GM21360 (cell line): ENCODE data around the gene NCBP2L.
"Not testable (repeated sequence)": the region's sequence is repeated elsewhere in the genome, so short reads cannot be mapped to it uniquely, and the experiment has no call there.

Experiments
- ATAC-seq: cut with Tn5 transposase; IDR thresholded peaks from one replicate; pipeline ENCODE4 v1.9.1; 2021; ENCODE audit warnings: mild to moderate bottlenecking, moderate library complexity; ENCODE audit not compliant: unreplicated experiment

The NCBP2L gene

DNA sequence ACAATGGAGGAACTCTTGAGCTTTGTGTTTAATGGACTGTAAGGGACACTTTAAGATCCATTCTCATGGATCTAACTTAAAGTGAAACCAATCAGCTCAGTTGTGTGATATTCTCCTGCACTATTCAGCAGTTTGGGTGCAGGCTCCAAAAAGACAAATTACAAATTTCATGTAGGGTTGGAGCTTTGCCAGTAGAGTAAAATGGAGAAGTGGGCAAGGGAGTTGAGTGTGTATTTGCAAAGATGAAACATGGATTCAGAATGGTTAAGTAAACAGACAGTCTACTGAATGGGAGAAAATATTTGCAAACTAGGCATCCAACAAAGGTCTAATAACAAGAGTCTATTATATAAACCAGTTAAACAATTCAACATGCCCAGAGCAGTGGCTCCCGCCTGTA lies 26.9 kb downstream of the NCBP2L start:
- ATAC-seq: no peak

DNA sequence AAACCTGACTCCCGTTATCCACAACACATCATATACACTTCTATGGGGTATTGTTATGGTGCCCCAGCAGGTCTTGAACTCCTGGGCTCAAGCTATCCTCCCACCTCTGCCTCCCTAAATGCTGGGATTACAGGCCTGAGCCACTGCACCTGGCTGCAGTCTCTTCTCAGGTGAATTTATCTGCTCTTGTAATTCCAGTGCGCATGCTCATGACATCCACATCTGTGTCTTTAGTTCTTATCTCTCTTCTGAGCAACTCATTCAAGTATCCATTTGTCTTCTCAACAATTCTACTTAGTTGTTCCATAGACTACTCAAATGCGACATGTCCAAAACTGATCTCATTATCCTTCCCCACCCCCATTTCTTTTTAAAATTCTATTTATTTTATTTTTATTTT lies 27.6 kb downstream of the NCBP2L start:
- no peak for ATAC-seq

DNA sequence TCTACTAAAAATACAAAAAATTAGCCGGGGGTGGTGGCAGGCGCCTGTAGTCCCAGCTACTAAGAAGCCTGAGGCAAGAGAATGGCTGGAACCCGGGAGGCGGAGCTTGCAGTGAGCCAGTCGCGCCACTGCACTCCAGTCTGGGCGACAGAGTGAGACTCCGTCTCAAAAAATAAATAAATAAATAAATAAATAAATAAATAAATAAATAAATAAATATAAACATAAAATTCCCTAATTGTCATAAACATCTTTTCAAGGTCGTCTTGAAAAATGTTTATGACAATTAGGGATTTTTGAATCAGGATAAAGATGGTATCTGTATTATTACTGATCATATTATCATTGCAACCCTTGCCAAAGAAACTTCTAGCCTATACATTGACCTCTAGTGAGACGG lies 32.5 kb downstream of the NCBP2L start:
- ATAC-seq: not testable (repeated sequence)

DNA sequence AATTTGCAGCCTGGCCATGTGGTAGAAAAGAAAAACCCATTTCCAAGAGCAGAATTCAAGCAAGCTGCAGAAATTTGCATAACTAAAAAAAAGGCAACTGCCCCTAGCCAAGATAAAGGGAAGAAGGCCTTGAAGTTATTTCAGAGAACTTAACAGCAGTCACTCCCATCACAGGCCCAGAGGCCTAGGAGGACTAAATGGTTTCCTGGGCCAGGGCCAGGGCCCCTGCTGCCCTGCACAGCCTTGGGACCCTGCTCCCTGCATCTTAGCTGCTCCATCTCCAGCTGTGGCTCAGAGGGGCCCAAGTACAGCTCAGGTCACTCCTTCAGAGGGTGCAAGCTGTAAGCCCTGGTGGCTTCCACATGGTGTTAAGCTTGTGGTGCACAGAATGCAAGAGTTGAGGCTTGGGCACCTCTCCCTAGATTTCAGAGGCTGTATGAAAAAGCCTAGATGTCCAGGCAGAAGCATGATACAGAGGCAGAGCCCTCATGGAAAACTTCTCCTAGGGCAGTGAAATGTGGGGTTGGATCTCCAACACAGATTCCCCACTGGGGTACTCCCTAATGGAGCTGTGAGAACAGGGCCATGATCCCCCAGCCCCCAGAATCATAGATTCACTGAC lies 41.5 kb downstream of the NCBP2L start:
- no peak for ATAC-seq

DNA sequence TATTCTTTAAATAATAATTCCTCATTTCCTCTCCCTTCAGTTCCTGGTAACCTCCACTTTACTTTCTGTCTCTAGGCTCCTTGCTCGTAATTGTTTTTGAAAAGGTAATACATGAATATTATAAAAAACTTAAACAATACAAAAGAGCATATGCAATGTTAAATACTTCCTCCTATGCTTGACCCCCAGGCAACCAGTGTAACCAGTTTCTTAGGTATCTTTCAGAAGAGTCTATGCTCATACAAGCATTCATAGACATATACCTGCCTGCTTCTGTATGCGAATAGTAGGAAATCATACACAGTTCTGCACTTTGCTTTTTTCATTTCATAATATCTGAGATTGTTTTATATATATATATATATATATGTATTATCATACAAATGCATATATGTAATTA lies 45.5 kb downstream of the NCBP2L start:
- no peak for ATAC-seq

DNA sequence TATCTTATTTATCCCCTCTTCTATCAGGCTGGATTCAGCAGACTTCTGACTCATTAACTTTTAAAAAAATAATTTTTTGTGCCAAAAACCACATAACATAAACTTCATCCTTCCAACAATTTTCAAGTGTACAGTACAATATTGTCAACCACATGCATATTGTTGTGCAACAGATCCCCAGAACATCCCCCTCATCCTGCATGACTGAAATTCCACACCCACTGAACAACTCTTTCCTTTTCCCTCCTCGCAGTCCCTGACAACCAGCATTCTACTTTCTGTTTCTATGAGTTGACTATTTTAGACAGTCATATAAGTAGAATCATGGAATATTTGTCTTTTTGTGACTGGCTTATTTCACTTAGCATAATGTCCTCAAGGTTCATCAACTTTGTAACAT lies 45.9 kb downstream of the NCBP2L start:
- ATAC-seq: no peak

DNA sequence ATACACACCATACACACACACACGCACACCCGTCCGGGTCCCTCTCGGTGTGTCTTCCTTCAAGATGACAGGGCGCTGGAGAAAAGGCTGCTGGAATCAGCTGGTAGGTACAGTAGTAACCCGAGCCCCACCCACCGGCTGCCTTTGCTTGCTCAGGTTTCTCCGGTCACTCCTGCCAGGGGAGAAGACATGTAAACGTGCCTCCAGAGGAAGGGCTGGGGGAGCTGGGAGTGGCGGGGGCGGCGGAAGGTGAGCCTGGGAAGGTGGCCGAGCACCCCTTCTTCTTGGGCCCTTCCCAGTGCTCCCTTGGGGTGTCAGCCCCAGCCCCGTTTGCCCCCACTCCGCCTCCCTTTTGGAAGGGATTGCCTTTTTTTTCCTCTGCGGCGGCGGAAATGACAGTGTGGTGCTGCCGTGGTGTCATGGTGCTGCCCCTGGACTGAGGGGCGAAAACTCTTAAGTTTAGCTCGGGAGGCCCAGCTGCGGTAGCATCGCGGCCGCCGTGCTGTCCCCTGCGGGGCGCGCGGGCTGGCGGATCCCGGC lies 48.2 kb downstream of the NCBP2L start, which contains the start of gene MID2:
Gene MID2, plus strand, starts transcription at position 169 of the 540 bp plus-strand sequence. CDS start 561 bp downstream, outside the sequence.
- peak; percentile 14 for ATAC-seq

DNA sequence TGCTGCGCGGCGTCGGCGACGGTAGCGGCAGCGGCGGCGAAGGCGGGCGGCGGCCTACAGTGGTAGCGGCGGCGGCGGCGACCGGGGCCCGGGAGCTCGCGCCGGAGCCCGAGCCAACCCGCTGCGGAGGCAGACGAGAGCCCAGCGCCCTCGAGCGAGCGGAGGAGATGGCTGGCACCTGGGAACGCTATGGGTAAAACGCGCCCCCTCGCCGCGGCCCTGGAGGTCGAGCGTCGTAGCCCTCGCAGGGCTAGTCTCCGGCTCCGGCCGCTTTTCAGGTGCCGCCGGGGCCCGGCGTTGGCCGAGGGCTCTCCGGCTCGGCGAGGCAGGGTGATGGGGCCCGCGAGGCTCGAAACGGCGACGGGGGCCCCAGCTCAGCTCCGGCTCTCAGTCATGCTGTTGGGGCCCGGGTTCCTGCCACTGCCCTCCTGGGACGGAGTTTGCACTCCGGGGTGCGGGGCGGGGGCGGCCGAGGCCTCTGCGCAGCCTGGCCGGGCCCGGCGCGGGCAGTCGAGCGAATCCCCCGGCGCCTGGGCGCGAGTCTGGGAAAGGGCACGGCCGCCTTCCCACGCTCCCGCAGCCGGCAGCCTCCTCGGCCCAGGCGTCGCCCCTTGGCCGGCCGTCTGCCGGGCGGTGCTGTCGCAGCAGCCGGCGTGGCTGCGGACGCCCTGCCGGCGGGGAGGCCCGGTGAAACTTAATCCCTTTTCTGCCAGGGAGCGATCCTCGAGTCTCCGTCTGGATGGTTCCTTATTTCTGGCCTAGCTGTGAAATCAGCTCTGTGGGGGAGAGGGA lies 48.9 kb downstream of the NCBP2L start:
- ATAC-seq: peak; percentile 47

DNA sequence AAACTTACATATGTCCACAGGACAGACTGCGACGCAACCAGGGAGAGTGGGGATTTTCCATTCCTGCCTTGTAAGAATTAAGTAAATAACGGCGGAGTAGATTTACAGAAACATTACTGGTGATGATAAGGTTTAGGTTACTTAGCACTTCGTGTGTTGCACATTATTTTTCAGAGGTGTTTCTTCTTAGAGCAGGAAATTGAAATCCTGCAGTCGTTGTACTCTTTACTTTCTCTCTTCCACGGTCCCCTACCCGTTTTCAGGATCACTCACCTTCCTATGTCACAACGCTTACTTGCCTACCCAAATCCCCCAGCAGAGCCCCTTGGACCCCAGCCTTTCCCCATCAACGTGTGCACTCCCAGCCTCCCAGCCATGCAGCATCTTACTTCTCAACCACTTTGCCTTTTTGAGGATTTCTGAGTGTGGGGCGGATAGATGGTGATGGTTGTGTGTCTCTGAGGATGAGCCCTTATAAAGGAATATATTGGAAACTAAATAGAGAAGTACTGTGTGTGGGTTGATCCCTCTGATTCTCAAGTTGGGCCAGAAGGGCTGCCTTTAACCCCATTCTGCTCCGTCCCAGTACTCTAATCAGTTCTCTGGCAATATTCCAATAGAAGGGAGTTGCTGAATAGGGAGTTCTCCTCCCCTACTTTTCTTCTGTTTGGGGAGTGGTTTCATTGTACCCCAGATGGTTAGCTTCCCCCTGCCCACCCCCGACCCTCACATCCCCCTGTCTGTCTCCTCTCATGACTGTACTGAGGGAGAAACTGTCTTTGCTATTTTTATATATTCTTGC lies 49.7 kb downstream of the NCBP2L start:
- no peak for ATAC-seq

DNA sequence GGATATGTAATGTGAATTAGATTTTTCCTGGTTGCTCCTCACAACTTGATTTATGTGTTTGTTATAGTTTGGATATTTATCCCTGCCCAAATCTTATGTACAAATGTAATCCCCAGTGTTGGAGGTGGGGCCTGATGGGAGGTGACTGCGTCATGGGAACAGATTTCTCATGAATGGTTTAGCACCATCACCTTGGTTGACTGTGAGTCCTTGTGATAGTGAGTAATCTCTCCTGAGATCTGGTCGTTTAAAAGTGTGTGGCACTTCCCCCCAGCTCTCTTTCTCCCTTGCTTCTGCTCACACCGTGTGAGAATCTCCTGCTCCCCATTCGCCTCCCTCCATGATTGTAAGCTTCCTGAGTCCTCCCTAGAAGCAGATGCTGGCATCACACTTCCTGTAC lies 50.3 kb downstream of the NCBP2L start:
- no peak for ATAC-seq

DNA sequence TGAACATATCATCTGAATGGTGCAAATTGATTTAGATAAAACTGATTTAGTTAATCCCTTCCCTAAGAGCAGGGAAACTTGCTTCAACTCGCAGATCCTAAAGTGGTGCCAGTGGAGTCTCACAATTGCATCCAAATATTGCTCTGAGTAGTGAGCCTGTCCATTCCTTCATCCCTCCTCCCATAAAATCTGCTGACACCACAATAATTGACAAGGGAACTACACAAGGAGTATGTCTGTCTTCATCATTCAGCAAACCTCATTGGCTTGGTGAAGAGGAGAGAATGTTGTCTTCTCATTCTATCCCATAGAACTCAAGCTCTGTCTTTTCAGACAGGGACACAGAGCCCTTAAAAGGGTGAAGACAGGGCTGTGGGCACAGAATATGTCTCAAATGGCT lies 52.3 kb downstream of the NCBP2L start:
- no peak for ATAC-seq

DNA sequence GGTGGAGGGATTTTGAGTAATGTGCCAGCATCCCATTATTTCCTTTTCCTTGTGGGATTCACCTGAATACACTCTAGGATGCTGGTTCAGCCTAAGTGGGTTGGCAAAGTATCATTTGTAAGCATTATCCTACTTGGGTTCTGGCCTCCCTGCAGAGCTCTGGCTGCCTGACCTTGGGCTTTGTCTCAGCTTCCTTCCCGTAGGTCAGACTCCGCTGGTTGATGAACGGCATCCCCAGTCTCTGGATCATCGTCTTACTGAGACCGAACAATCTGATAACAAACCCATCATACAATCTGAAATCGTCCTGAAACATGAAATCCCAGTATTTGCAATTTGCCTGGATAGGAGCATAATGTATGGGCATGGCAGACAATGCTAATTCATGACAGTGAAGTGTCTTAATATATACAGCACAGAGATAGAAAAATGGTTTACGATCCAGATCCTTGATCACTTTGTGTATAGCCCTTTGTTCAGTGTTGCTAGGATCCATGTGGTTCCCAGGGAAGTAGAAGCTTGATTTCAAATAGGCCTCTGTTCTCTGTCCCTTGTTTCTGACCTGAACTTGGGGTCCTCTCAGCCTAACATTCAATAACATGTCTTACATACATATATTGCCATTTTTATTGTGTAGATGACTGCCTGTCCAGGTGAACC lies 53.7 kb downstream of the NCBP2L start:
- ATAC-seq: no peak

DNA sequence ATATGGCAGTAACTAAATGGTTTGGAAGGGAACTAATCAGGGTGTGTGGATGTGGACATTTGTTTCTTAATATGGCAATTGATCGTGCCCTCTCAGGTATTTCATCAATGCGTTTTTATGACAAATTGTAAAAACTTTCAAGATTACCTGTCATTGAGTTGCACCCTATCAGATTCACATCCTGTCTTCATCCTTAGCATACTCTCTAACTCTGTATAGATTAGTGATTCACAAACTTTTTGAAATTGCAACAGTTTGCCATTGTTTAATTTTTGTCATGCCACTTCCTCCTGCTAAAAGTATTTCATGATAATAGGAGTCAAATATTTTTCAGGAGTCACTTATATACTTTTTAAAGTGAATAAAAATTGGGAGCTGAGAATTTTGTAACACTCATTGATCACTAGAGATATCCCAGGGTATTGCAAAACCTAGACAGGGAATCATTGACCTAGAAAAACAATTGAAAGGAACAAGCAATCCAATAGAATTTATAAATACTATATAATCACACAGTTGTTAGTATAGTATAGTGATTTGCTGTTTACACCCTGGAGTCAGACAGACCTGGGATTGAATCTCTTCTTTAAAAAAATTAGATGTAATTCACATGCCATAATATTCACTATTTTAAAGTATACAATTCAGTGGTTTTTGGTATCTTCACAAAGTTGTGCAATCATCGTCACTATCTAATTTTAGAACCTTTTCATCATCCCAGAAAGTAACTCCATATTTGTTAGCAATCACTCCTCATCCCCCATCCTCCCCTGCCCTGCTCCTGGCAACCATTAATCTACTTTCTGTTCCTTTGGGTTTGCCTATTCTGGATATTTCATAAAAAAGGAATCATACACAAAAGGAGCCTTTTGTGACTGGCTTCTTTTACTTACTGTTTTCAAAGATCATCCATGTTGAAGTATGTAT lies 57.0 kb downstream of the NCBP2L start:
- no peak for ATAC-seq

DNA sequence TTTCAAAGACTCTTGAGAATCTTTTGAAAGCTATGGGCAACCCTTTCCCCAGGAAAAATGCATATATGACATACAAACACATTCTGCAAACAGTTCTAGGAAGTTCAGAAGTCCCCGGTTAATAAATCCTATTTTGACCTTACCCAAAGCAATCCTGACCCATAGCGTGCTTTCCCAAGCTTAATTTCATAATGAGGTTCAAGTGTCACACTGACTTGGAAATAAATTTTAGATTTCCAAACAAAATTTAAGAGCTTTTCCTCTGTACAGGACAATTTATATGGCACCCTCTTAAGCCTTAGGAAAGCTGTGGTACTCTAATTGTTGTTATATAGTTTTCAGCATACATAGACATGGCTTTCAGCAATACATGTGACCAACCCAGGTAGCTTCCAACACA lies 59.4 kb downstream of the NCBP2L start:
- ATAC-seq: no peak

DNA sequence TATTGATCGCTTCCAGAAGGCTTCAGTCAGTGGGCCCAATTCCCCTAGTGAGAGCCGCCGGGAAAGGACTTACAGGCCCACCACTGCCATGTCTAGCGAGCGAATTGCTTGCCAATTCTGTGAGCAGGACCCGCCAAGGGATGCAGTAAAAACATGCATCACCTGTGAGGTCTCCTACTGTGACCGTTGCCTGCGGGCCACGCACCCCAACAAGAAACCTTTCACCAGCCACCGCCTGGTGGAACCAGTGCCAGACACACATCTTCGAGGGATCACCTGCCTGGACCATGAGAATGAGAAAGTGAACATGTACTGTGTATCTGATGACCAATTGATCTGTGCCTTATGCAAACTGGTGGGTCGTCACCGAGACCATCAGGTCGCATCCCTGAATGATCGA lies 63.4 kb downstream of the NCBP2L start:
- no peak for ATAC-seq

DNA sequence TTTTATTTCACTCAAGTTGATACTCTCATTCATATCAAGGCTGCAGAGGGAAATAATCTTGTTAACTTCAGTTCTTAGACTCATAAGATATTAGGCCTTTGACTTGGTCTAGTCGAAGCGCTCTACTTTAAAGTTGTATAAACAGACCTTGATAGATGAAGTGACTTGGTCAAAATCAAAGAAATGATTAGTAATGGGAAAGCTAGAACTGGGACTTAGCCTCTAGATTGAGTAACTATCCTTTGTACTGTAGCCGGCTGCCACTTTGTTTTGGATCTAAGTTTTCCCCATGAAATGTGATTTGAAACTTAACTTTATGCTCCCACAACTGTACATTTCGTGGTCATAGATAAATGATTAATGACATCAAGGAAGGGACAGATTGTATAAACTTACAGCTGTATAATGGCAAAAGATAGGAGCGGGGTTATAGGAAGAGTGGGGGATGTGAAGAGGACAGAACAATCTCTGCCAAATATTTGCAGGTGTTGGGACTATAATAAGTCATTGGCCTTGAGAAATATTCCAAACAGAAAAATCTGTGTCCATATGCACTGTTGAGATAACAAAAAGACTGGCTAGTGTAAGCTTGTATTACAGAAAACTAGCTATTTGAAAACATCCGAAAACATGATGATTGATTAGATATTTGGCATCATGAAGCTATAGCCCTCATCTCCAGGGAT lies 65.3 kb downstream of the NCBP2L start:
- no peak for ATAC-seq
